HepG2 (cell line): Measurements from ENCODE around the gene NR1H2. TPM values are rescaled to one million over a fixed set of nuclear protein-coding genes. Genes with fewer than 3 reads are reported as not detected.
A peak's percentile ranks its signal among the peaks of the same experiment; 100 is the strongest.

Experiments used
- ATAC-seq: fragments of 200-7000 bp; cut with Tn5 transposase; 3 replicates; pipeline ENCODE4 v1.9.1; 2020; ENCODE audit warnings: mild to moderate bottlenecking, moderate library complexity
- BruUV-seq: library from RNA; stranded (reverse); fragments of 400-500 nt; replicated peaks from 2 replicates; lab custom pipeline; 2021; lab: Mats Ljungman, UMichigan
- CTCF ChIA-PET: fragments of 300-600 bp; formaldehyde crosslinking; extraction: SDS; loops from one replicate; lab custom pipeline; 2021; ENCODE audit warnings: low total read pairs, inconsistent platforms, low intra/inter-chr PET ratio; lab: Yijun Ruan, JAX
- POLR2A ChIA-PET: fragments of 350-600 bp; sonication (Branson Sonifier 250); formaldehyde crosslinking; loops from one replicate; lab custom pipeline; 2020; ENCODE audit warnings: antibody characterized with exemption, inconsistent platforms; lab: Yijun Ruan, JAX
- DNase-seq: peaks from one replicate; pipeline ENCODE4 v3.0.0-alpha.2; 2015; ENCODE audit warnings: low spot score
- FAIRE-seq: peaks from 3 replicates; lab custom pipeline; 2011; peaks lifted over from hg19 to GRCh38; lab: Jason Lieb, UNC
- H2AFZ ChIP-seq: one replicate; pipeline ENCODE4 v1.6.1; 2011; ENCODE audit warnings: low read length, inconsistent platforms
- H3K27ac ChIP-seq: fragments of 300-600 bp; 3 replicates; pipeline ENCODE4 v1.8.0; 2011; ENCODE audit warnings: mixed run types, mild to moderate bottlenecking, mixed read lengths, low read length, inconsistent platforms; ENCODE audit not compliant: insufficient read depth; ENCODE audit errors: extremely low read length
- H3K27me3 ChIP-seq, 2 experiments: fragments of 200-600 bp in 1 of 2; 2 replicates in 1 of 2; 3 replicates in 1 of 2; pipeline versions ENCODE4 v1.6.0 to v1.8.0; 2011; ENCODE audit warnings: low read length in 2 of 2, mild to moderate bottlenecking in 2 of 2, moderate library complexity in 2 of 2, inconsistent platforms in 1 of 2; ENCODE audit not compliant: insufficient read depth in 2 of 2, control insufficient read depth in 1 of 2
- H3K36me3 ChIP-seq, 2 experiments: fragments of 200-600 bp in 1 of 2; replicated peaks in 1 of 2; 2 replicates in 1 of 2; 3 replicates in 1 of 2; pipeline versions ENCODE4 v1.5.1 to v1.8.0; 2011; ENCODE audit warnings: low read length in 2 of 2, inconsistent platforms in 1 of 2; ENCODE audit not compliant: insufficient read depth in 2 of 2, control insufficient read depth in 1 of 2
- H3K4me1 ChIP-seq: 2 replicates; pipeline ENCODE4 v1.5.1; 2012; ENCODE audit warnings: low read length, inconsistent platforms; ENCODE audit not compliant: insufficient read depth
- H3K4me2 ChIP-seq: 2 replicates; pipeline ENCODE4 v1.6.0; 2011; ENCODE audit warnings: low read depth, low read length, inconsistent platforms
- H3K4me3 ChIP-seq, 3 experiments: fragments of 200-600 bp in 1 of 3; sonication (generic), shearing (Covaris generic) in 1 of 3; replicated peaks in 1 of 3; 2 replicates each; pipeline ENCODE4 v1.5.1; 2011 to 2016; ENCODE audit warnings: low read length in 3 of 3, inconsistent platforms in 2 of 3, low read depth in 2 of 3, mild to moderate bottlenecking in 2 of 3, control low read depth in 1 of 3, mixed read lengths in 1 of 3; ENCODE audit not compliant: insufficient read depth in 1 of 3
- H3K79me2 ChIP-seq: one replicate; pipeline ENCODE4 v1.6.1; 2011; ENCODE audit warnings: low read length, inconsistent platforms; ENCODE audit not compliant: insufficient read depth
- H3K9ac ChIP-seq: 2 replicates; pipeline ENCODE4 v1.6.0; 2011; ENCODE audit warnings: mild to moderate bottlenecking, low read depth, low read length, inconsistent platforms; ENCODE audit not compliant: insufficient read depth
- H3K9me3 ChIP-seq: 2 replicates; pipeline ENCODE4 v1.5.1; 2012; ENCODE audit warnings: mild to moderate bottlenecking, low read length
- H4K20me1 ChIP-seq: 2 replicates; pipeline ENCODE4 v1.6.0; 2011; ENCODE audit warnings: inconsistent platforms, mild to moderate bottlenecking, low read length, moderate library complexity; ENCODE audit not compliant: insufficient read depth
- AKAP8 ChIP-seq: sonication (generic); formaldehyde crosslinking; IDR thresholded peaks from 2 replicates; pipeline ENCODE4 v1.5.1; 2020; ENCODE audit warnings: mild to moderate bottlenecking, missing genetic modification reagents
- BATF2 ChIP-seq: sonication (generic); formaldehyde crosslinking; IDR thresholded peaks from 2 replicates; pipeline ENCODE4 v1.8.0; 2022; ENCODE audit warnings: mild to moderate bottlenecking, missing genetic modification reagents, moderate library complexity
- CBX5 ChIP-seq: sonication (generic); formaldehyde crosslinking; IDR thresholded peaks from 2 replicates; pipeline ENCODE4 v1.4.0; 2020; ENCODE audit warnings: missing genetic modification reagents, borderline replicate concordance
- HNRNPH1 ChIP-seq: fragments of 200-400 bp; formaldehyde crosslinking; optimal IDR thresholded peaks from 2 replicates; pipeline ENCODE3; 2017; ENCODE audit warnings: mild to moderate bottlenecking, low read depth, low read length
- KLF9 ChIP-seq: IDR thresholded peaks from 2 replicates; pipeline ENCODE4 v1.6.1; 2016; ENCODE audit warnings: low read depth
- KMT2A ChIP-seq: sonication (generic); formaldehyde crosslinking; IDR thresholded peaks from 2 replicates; pipeline ENCODE4 v1.4.0; 2020; ENCODE audit warnings: missing genetic modification reagents
- MAFF ChIP-seq: IDR thresholded peaks from 2 replicates; pipeline ENCODE4 v1.6.1; 2011; ENCODE audit warnings: low read depth, low read length, improper control_type of control experiment
- SKIL ChIP-seq: sonication (generic); formaldehyde crosslinking; IDR thresholded peaks from 2 replicates; pipeline ENCODE4 v1.8.0; 2022; ENCODE audit warnings: missing genetic modification reagents, mild to moderate bottlenecking, moderate library complexity, borderline replicate concordance
- SMC3 ChIP-seq: IDR thresholded peaks from 2 replicates; pipeline ENCODE4 v1.6.1; 2011; ENCODE audit warnings: low read length, improper control_type of control experiment
- SSRP1 ChIP-seq: IDR thresholded peaks from 2 replicates; pipeline ENCODE4 v1.6.1; 2016; ENCODE audit warnings: control low read depth
- ZBED4 ChIP-seq: sonication (generic); formaldehyde crosslinking; IDR thresholded peaks from 2 replicates; pipeline ENCODE4 v1.4.0; 2020; ENCODE audit warnings: missing genetic modification reagents, borderline replicate concordance
- ZBTB37 ChIP-seq: sonication (generic); formaldehyde crosslinking; IDR thresholded peaks from 2 replicates; pipeline ENCODE4 v1.4.0; 2020; ENCODE audit warnings: mild to moderate bottlenecking, missing genetic modification reagents
- ZNF614 ChIP-seq: IDR thresholded peaks from 2 replicates; pipeline ENCODE4 v1.6.1; 2018; ENCODE audit warnings: missing biosample characterization, missing genetic modification reagents, inconsistent platforms, borderline replicate concordance
- ZNF775 ChIP-seq: sonication (generic); formaldehyde crosslinking; IDR thresholded peaks from 2 replicates; pipeline ENCODE4 v1.4.0; 2020; ENCODE audit warnings: missing genetic modification reagents, mild to moderate bottlenecking, moderate library complexity, borderline replicate concordance
- WGBS: methylation state at CpG from one replicate; pipeline ENCODE4 v1.1.6; 2017; ENCODE audit warnings: low lambda C conversion rate; 5-methylcytosine and 5-hydroxymethylcytosine counted together
- in situ Hi-C: cut with HindIII; loops from 2 replicates; pipeline ENCODE4 v1.10.0; 2017; ENCODE audit warnings: low pct_unique_long_range_greater_than_20kb; ENCODE audit not compliant: extremely low pct_ligation_motif_present
- intact Hi-C: fragments of 100-400 bp; cut with micrococcal nuclease; formaldehyde crosslinking; loops from one replicate; pipeline ENCODE4 v1.10.0; 2022; ENCODE audit not compliant: unreplicated experiment
- polyA plus RNA-seq, 8 experiments: library from polyadenylated mRNA; depleted of rRNA in 3 of 8; stranded (reverse) in 7 of 8; unstranded in 1 of 8; fragments of >200 nt; fragmentation: Illumina TruSeq in 4 of 8; extraction: Trizol in 4 of 8; gene quantifications; 2 replicates each; pipeline versions ENCODE4 v1.2.1 to v1.2.3, GENCODE V29; 2011 to 2016; ENCODE audit warnings: low read depth in 4 of 8, missing spikeins in 1 of 8, mixed read lengths in 1 of 8; ENCODE audit not compliant: insufficient read depth in 1 of 8
- total RNA-seq, 5 experiments: library from RNA; depleted of rRNA; stranded (reverse); fragments of >200 nt; fragmentation: Illumina TruSeq; extraction: Trizol; gene quantifications; 2 replicates each; pipeline ENCODE4 v1.2.3, GENCODE V29; 2016; ENCODE audit warnings: low read depth in 1 of 5
- TF ChIP-seq, protein P1 (sequence below): sonication (generic); formaldehyde crosslinking; IDR thresholded peaks from 2 replicates; pipeline ENCODE4 v1.4.0; 2020; ENCODE audit warnings: mild to moderate bottlenecking, missing genetic modification reagents

NR1H2 gene
- total and polyA plus RNA-seq, 2 of the 13 experiments (the other 11 are each of a cell fraction or from before 2014, with no cell fraction given), result 10.3 to 13.5 TPM

- 17% methylated on average over 15 of the region's 20 CpGs for WGBS
- peaks cover 61% of the 10 kb centered on the region for H3K4me1 ChIP-seq
- ChIA-PET CTCF (no interaction called here), POLR2A (interaction anchor here (1.5 kb wide), 1 partner anchor 52 kb away, joined by 8 read pairs; no protein-coding TSS in a partner anchor)
- no TSS peak for BruUV-seq
- peak overlapping the region; percentile 12 to 50 (median 29); a peak in 5 of 6 replicates for H3K4me3 ChIP-seq
- FAIRE-seq (no peak), ATAC-seq (no peak), DNase-seq (no peak)
- H4K20me1 ChIP-seq, result peaks cover 7% of the 10 kb centered on the region; the same call in 1 of the 2 replicates
- H3K4me2 ChIP-seq, result peak overlapping the region; percentile 77
- H3K9me3 ChIP-seq, result no peaks in the 10 kb centered on the region
- no peak overlapping the region for H3K27ac ChIP-seq
- no peaks in the 10 kb centered on the region for H3K79me2 ChIP-seq
- intact Hi-C loops (loop anchor here (5.0 kb wide), 1 partner anchor 65 kb away; no protein-coding TSS in a partner anchor), in situ Hi-C loops (loop anchor here (5.0 kb wide), 1 partner anchor 65 kb away; no protein-coding TSS in a partner anchor)
- H3K36me3 ChIP-seq, result peaks cover 0 to 3% of the 10 kb centered on the region in 2 experiments; a peak in 2 of 5 replicates
- H3K27me3 ChIP-seq, result no peaks in the 10 kb centered on the region
- no peak overlapping the region for H2AFZ ChIP-seq
- peak overlapping the region; percentile 46; the same call in 1 of the 2 replicates for H3K9ac ChIP-seq
- TF ChIP-seq, protein P1, sequence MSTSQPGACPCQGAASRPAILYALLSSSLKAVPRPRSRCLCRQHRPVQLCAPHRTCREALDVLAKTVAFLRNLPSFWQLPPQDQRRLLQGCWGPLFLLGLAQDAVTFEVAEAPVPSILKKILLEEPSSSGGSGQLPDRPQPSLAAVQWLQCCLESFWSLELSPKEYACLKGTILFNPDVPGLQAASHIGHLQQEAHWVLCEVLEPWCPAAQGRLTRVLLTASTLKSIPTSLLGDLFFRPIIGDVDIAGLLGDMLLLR (CRISPR knock-in tag), result no peak
- TF ChIP-seq AKAP8 (CRISPR knock-in tag), result no peak
- no peak for TF ChIP-seq ZBTB37 (CRISPR knock-in tag)
- no peak for TF ChIP-seq MAFF
- no peak for TF ChIP-seq KLF9
- TF ChIP-seq BATF2 (CRISPR knock-in tag), result no peak
- no peak for TF ChIP-seq KMT2A (CRISPR knock-in tag)
- no peak for TF ChIP-seq CBX5 (CRISPR knock-in tag)
- TF ChIP-seq ZNF614 (CRISPR knock-in tag), result no peak
- TF ChIP-seq SSRP1 (CRISPR knock-in tag), result no peak
- no peak for TF ChIP-seq ZNF775
- TF ChIP-seq SMC3, result no peak
- TF ChIP-seq SKIL (CRISPR knock-in tag), result no peak
- TF ChIP-seq HNRNPH1, result no peak
- no peak for TF ChIP-seq ZBED4 (CRISPR knock-in tag)
Measured at GRCh38 chr19:50327461-50328223, 48.6 kb upstream of the NR1H2 start.
